K562 (cell line): ENCODE measurements around the gene GPR171. TPM values are rescaled to one million over a fixed set of nuclear protein-coding genes. Genes with fewer than 3 reads are reported as not detected.

ENCODE experiments used
- ATAC-seq: fragments of 200-7000 bp; cut with Tn5 transposase; 3 replicates; pipeline ENCODE4 v1.9.1; 2020; ENCODE audit warnings: moderate library complexity
- BruUV-seq: library from RNA; stranded (reverse); fragments of 400-500 nt; replicated peaks from 2 replicates; lab custom pipeline; 2021; lab: Mats Ljungman, UMichigan
- CTCF ChIA-PET: fragments of 300-600 bp; formaldehyde crosslinking; extraction: SDS; loops from one replicate; lab custom pipeline; 2021; ENCODE audit warnings: low intra/inter-chr PET ratio; lab: Yijun Ruan, JAX
- POLR2A ChIA-PET: fragments of 300-600, 350-650 bp; sonication (Branson Sonifier 250); formaldehyde crosslinking; extraction: SDS; loops from one replicate; lab custom pipeline; 2021; ENCODE audit warnings: antibody characterized with exemption, inconsistent platforms; lab: Yijun Ruan, JAX
- DNase-seq, 4 experiments: peaks; one replicate each; pipeline versions ENCODE4 v3.0.0 to v3.0.0-alpha.2; 2011 to 2018; ENCODE audit warnings: low spot score in 3 of 4, mixed read lengths in 3 of 4; ENCODE audit errors: extremely low read depth in 1 of 4
- FAIRE-seq: peaks from 2 replicates; lab custom pipeline; 2011; peaks lifted over from hg19 to GRCh38; lab: Jason Lieb, UNC
- H2AFZ ChIP-seq: 2 replicates; pipeline ENCODE4 v1.6.0; 2011; ENCODE audit warnings: low read depth, low read length, control low read depth, inconsistent platforms
- H3K27ac ChIP-seq: fragments of 200-600 bp; 3 replicates; pipeline ENCODE4 v1.8.0; 2011; ENCODE audit warnings: low read depth, mild to moderate bottlenecking, control low read depth, inconsistent platforms, low read length, moderate library complexity, mixed read lengths; ENCODE audit errors: extremely low read depth
- H3K27me3 ChIP-seq, 2 experiments: fragments of 300-600 bp in 1 of 2; 2 replicates in 1 of 2; 3 replicates in 1 of 2; pipeline versions ENCODE4 v1.6.0 to v1.8.0; 2011; ENCODE audit warnings: inconsistent platforms in 2 of 2, low read length in 2 of 2, mild to moderate bottlenecking in 1 of 2, mixed read lengths in 1 of 2, moderate library complexity in 1 of 2; ENCODE audit not compliant: control insufficient read depth in 2 of 2, insufficient read depth in 2 of 2
- H3K36me3 ChIP-seq: fragments of 300-600 bp; 3 replicates; pipeline ENCODE4 v1.8.0; 2011; ENCODE audit warnings: mild to moderate bottlenecking, low read length, inconsistent platforms; ENCODE audit not compliant: control insufficient read depth, insufficient read depth
- H3K4me1 ChIP-seq, 2 experiments: fragments of 200-600 bp in 1 of 2; replicated peaks in 1 of 2; 2 replicates in 1 of 2; 3 replicates in 1 of 2; pipeline versions ENCODE4 v1.5.1 to v1.8.0; 2011; ENCODE audit warnings: inconsistent platforms in 2 of 2, low read length in 2 of 2, mild to moderate bottlenecking in 1 of 2, mixed read lengths in 1 of 2, moderate library complexity in 1 of 2; ENCODE audit not compliant: control insufficient read depth in 2 of 2, insufficient read depth in 2 of 2
- H3K4me2 ChIP-seq: 2 replicates; pipeline ENCODE4 v1.6.1; 2011; ENCODE audit warnings: low read length, control low read depth, inconsistent platforms, mixed read lengths; ENCODE audit not compliant: insufficient read depth
- H3K4me3 ChIP-seq: fragments of 200-600 bp; sonication (generic), shearing (Covaris generic); 2 replicates; pipeline ENCODE4 v1.5.1; 2016; ENCODE audit warnings: control low read depth, inconsistent platforms
- H3K79me2 ChIP-seq: fragments of 200-600 bp; 3 replicates; pipeline ENCODE4 v1.8.0; 2011; ENCODE audit warnings: low read length, inconsistent platforms; ENCODE audit not compliant: control insufficient read depth, insufficient read depth
- H3K9ac ChIP-seq, 2 experiments: 2 replicates each; pipeline versions ENCODE4 v1.6.0 to v1.6.1; 2011; ENCODE audit warnings: low read depth in 2 of 2, low read length in 2 of 2, control low read depth in 1 of 2, inconsistent platforms in 1 of 2, mild to moderate bottlenecking in 1 of 2, mixed read lengths in 1 of 2; ENCODE audit not compliant: insufficient read depth in 1 of 2
- H3K9me1 ChIP-seq: one replicate; pipeline ENCODE4 v1.6.0; 2011; ENCODE audit warnings: inconsistent platforms, mild to moderate bottlenecking, low read length, moderate library complexity; ENCODE audit not compliant: control insufficient read depth, insufficient read depth
- H3K9me3 ChIP-seq: replicated peaks from 2 replicates; pipeline ENCODE4 v1.5.1; 2011; ENCODE audit warnings: low read depth, low read length, inconsistent platforms; ENCODE audit not compliant: control insufficient read depth, insufficient read depth
- H4K20me1 ChIP-seq: replicated peaks from 2 replicates; pipeline ENCODE4 v1.6.1; 2011; ENCODE audit warnings: low read length, inconsistent platforms, mixed read lengths; ENCODE audit not compliant: control insufficient read depth, insufficient read depth
- BHLHE40 ChIP-seq: IDR thresholded peaks from 2 replicates; pipeline ENCODE4 v1.6.1; 2011; ENCODE audit warnings: low read length, improper control_type of control experiment
- DDX20 ChIP-seq: fragments of 450-650 bp; IDR thresholded peaks from 2 replicates; pipeline ENCODE4 v1.6.1; 2016; ENCODE audit warnings: missing genetic modification characterization, low read depth, mild to moderate bottlenecking, missing compliant biosample characterization, moderate library complexity
- DNMT1 ChIP-seq: fragments of 450-650 bp; IDR thresholded peaks from 2 replicates; pipeline ENCODE4 v1.6.1; 2016; ENCODE audit warnings: antibody characterized with exemption, mild to moderate bottlenecking
- ETV1 ChIP-seq: fragments of 450-650 bp; conservative IDR thresholded peaks from 2 replicates; pipeline ENCODE4 v1.6.1; 2016; ENCODE audit warnings: missing genetic modification characterization, control low read depth, low read depth, missing compliant biosample characterization
- PRPF4 ChIP-seq: fragments of 200-400 bp; formaldehyde crosslinking; IDR thresholded peaks from one replicate; pipeline ENCODE4 v1.6.1; 2017; ENCODE audit warnings: low read length, low read depth, mild to moderate bottlenecking; ENCODE audit not compliant: insufficient read depth, poor library complexity, severe bottlenecking
- STAG1 ChIP-seq: sonication (generic); formaldehyde crosslinking; IDR thresholded peaks from 2 replicates; pipeline ENCODE4 v1.5.0; 2020; ENCODE audit warnings: missing genetic modification reagents, borderline replicate concordance
- TGIF2 ChIP-seq: sonication (generic); formaldehyde crosslinking; IDR thresholded peaks from 2 replicates; pipeline ENCODE4 v1.8.1; 2022; ENCODE audit warnings: mild to moderate bottlenecking, missing genetic modification reagents, moderate library complexity
- ZNF707 ChIP-seq: fragments of 250-450 bp; sonication (Bioruptor Pico); conservative IDR thresholded peaks from 2 replicates; pipeline ENCODE4 v1.8.0; 2022; ENCODE audit warnings: inconsistent platforms, mild to moderate bottlenecking, moderate library complexity
- WGBS: fragments of 100-300 bp; shearing (Covaris generic); methylation state at CpG from one replicate; pipeline ENCODE4 v1.1.6; 2016; ENCODE audit warnings: low coverage, mixed read lengths; ENCODE audit not compliant: insufficient coverage; ENCODE audit errors: missing lambda C conversion rate; 5-methylcytosine and 5-hydroxymethylcytosine counted together
- in situ Hi-C: fragments of 300-500 bp; cut with MboI; formaldehyde crosslinking; loops from 4 replicates; pipeline ENCODE4 v1.15.0; 2018; ENCODE audit warnings: inconsistent platforms, mixed read lengths
- intact Hi-C: fragments of 100-400 bp; cut with micrococcal nuclease; formaldehyde crosslinking; loops from 2 replicates; pipeline ENCODE4 v1.14.2; 2022
- polyA plus RNA-seq, 8 experiments: library from polyadenylated mRNA; depleted of rRNA in 4 of 8; stranded (reverse) in 5 of 8; unstranded in 3 of 8; fragments of >200 nt; fragmentation: Nextera tagmentation in 2 of 8; fragmentation: Illumina TruSeq in 1 of 8; extraction: Ambion mirVana in 2 of 8; extraction: Trizol in 1 of 8; gene quantifications; 2 replicates each; pipeline versions ENCODE4 v1.2.1 to v1.2.3, GENCODE V29; 2011 to 2014; ENCODE audit warnings: inconsistent platforms in 1 of 8, missing spikeins in 1 of 8
- total RNA-seq, 7 experiments: library from RNA; depleted of rRNA in 6 of 7; stranded (reverse); fragments of >200 nt in 6 of 7; fragmentation: Illumina TruSeq in 2 of 7; extraction: Trizol in 2 of 7; gene quantifications; 2 replicates each; pipeline versions ENCODE4 v1.2.1 to v1.2.3, GENCODE V29; 2011 to 2021; ENCODE audit warnings: low replicate concordance in 1 of 7
- TF ChIP-seq, protein P1 (sequence below), 2 experiments: fragments of 450-650 bp; formaldehyde crosslinking in 1 of 2; IDR thresholded peaks; 2 replicates each; pipeline versions ENCODE4 v1.4.0 to v1.6.1; 2014 to 2020; ENCODE audit warnings: mild to moderate bottlenecking in 2 of 2, borderline replicate concordance in 1 of 2, low read depth in 1 of 2
- TF ChIP-seq, protein P2 (sequence below), 3 experiments: IDR thresholded peaks in 2 of 3; conservative IDR thresholded peaks in 1 of 3; 2 replicates each; pipeline ENCODE4 v1.5.1; 2011 to 2012; ENCODE audit warnings: low read length in 3 of 3, mild to moderate bottlenecking in 3 of 3, control low read depth in 2 of 3, improper control_type of control experiment in 1 of 3, inconsistent platforms in 1 of 3, low read depth in 1 of 3, mixed read lengths in 1 of 3, moderate library complexity in 1 of 3; ENCODE audit not compliant: insufficient read depth in 2 of 3

GPR171 gene
- total and polyA plus RNA-seq, 9 of the 15 experiments (the other 6 are each of a cell fraction or from before 2014, with no cell fraction given), result not detected

- FAIRE-seq (peak; percentile 86), DNase-seq (peak; percentile 42 to 71 (median 52)), ATAC-seq (peak; percentile 92)
- H3K27me3 ChIP-seq, result peaks cover 8 to 10% of the 10 kb centered on the region in 2 experiments; a peak in 3 of 5 replicates
- 0% methylated on average over 7 of the region's 7 CpGs for WGBS
- H3K9me1 ChIP-seq, result no peaks in the 10 kb centered on the region
- no peaks in the 10 kb centered on the region for H4K20me1 ChIP-seq
- H3K79me2 ChIP-seq, result no peaks in the 10 kb centered on the region
- no peak overlapping the region for H2AFZ ChIP-seq
- H3K27ac ChIP-seq, result no peak overlapping the region
- H3K4me2 ChIP-seq, result no peak overlapping the region
- in situ Hi-C loops, result loop anchor here (10.0 kb wide), 1 partner anchor 116 kb away; no protein-coding TSS in a partner anchor
- H3K36me3 ChIP-seq, result no peaks in the 10 kb centered on the region
- no peak overlapping the region for H3K9ac ChIP-seq
- ChIA-PET CTCF (interaction anchor here (0.6 to 3.0 kb wide), 5 partner anchors 24 to 1407 kb away, joined by 3 to 17 read pairs (median 3); no protein-coding TSS in a partner anchor), POLR2A (no interaction called here)
- H3K4me1 ChIP-seq, result no peaks in the 10 kb centered on the region
- no peaks in the 10 kb centered on the region for H3K9me3 ChIP-seq
- no peak overlapping the region for H3K4me3 ChIP-seq
- no TSS peak for BruUV-seq
- intact Hi-C loops, result loop anchor here (1.0 to 10.0 kb wide), 4 partner anchors 58 to 746 kb away; no protein-coding TSS in a partner anchor
- TF ChIP-seq, protein P1, sequence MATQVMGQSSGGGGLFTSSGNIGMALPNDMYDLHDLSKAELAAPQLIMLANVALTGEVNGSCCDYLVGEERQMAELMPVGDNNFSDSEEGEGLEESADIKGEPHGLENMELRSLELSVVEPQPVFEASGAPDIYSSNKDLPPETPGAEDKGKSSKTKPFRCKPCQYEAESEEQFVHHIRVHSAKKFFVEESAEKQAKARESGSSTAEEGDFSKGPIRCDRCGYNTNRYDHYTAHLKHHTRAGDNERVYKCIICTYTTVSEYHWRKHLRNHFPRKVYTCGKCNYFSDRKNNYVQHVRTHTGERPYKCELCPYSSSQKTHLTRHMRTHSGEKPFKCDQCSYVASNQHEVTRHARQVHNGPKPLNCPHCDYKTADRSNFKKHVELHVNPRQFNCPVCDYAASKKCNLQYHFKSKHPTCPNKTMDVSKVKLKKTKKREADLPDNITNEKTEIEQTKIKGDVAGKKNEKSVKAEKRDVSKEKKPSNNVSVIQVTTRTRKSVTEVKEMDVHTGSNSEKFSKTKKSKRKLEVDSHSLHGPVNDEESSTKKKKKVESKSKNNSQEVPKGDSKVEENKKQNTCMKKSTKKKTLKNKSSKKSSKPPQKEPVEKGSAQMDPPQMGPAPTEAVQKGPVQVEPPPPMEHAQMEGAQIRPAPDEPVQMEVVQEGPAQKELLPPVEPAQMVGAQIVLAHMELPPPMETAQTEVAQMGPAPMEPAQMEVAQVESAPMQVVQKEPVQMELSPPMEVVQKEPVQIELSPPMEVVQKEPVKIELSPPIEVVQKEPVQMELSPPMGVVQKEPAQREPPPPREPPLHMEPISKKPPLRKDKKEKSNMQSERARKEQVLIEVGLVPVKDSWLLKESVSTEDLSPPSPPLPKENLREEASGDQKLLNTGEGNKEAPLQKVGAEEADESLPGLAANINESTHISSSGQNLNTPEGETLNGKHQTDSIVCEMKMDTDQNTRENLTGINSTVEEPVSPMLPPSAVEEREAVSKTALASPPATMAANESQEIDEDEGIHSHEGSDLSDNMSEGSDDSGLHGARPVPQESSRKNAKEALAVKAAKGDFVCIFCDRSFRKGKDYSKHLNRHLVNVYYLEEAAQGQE (IDR thresholded peaks at IDR 0.05; ENCODE audit: borderline replicate concordance), result peak; percentile 66; the same call in 1 of the 2 replicates
- TF ChIP-seq, protein P1 (CRISPR knock-in tag; IDR thresholded peaks at IDR 0.05; ENCODE audit: low read depth), result no peak
- TF ChIP-seq ZNF707 (CRISPR knock-in tag) (no peak), DNMT1 (no peak), ETV1 (0 out of 2 replicates have a peak, but pooled peaks have one; percentile 16), STAG1 (CRISPR knock-in tag) (peak; percentile 67; the same call in 1 of the 2 replicates), BHLHE40 (peak; percentile 75), PRPF4 (no peak), TGIF2 (CRISPR knock-in tag) (no peak), DDX20 (tag) (no peak)
- TF ChIP-seq, protein P2, sequence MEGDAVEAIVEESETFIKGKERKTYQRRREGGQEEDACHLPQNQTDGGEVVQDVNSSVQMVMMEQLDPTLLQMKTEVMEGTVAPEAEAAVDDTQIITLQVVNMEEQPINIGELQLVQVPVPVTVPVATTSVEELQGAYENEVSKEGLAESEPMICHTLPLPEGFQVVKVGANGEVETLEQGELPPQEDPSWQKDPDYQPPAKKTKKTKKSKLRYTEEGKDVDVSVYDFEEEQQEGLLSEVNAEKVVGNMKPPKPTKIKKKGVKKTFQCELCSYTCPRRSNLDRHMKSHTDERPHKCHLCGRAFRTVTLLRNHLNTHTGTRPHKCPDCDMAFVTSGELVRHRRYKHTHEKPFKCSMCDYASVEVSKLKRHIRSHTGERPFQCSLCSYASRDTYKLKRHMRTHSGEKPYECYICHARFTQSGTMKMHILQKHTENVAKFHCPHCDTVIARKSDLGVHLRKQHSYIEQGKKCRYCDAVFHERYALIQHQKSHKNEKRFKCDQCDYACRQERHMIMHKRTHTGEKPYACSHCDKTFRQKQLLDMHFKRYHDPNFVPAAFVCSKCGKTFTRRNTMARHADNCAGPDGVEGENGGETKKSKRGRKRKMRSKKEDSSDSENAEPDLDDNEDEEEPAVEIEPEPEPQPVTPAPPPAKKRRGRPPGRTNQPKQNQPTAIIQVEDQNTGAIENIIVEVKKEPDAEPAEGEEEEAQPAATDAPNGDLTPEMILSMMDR (IDR thresholded peaks at IDR 0.05 in 2 of 3, conservative IDR thresholded peaks at IDR 0.05 in 1 of 3; ENCODE audit: insufficient read depth in 2 of 3, low read depth in 1 of 3, low read length in 3 of 3), result peak; percentile 76 to 79 (median 76)
Measured at GRCh38 chr3:151168269-151169094, 34.5 kb downstream of the GPR171 start.
